ENCODE data around the gene SCN10A.

Gene SCN10A

DNA sequence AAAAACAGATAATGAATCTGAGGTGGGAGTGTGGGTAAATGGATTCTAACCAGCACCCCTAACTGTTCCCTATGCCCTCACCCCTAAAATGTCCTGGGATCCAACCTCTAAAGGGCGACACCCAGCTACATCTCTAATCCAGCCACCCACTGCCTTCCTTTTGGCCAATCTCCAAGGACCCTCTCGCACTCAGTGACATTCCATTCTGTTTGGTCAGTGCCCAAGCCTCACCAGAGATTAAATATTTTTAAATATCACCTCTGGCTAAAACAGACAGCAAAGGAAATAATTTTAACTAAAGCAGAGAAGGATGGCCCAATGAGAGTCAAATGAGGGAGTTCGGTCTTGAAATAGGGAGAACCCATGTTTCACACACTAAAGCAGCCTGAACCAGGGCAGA, 19.9 kb upstream of the SCN10A start:
- DNase-seq (ENCODE audit: insufficient read length, low spot score) (no peak), FAIRE-seq (no peak)
- TF ChIP-seq, protein P1, sequence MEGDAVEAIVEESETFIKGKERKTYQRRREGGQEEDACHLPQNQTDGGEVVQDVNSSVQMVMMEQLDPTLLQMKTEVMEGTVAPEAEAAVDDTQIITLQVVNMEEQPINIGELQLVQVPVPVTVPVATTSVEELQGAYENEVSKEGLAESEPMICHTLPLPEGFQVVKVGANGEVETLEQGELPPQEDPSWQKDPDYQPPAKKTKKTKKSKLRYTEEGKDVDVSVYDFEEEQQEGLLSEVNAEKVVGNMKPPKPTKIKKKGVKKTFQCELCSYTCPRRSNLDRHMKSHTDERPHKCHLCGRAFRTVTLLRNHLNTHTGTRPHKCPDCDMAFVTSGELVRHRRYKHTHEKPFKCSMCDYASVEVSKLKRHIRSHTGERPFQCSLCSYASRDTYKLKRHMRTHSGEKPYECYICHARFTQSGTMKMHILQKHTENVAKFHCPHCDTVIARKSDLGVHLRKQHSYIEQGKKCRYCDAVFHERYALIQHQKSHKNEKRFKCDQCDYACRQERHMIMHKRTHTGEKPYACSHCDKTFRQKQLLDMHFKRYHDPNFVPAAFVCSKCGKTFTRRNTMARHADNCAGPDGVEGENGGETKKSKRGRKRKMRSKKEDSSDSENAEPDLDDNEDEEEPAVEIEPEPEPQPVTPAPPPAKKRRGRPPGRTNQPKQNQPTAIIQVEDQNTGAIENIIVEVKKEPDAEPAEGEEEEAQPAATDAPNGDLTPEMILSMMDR (IDR thresholded peaks at IDR 0.05; ENCODE audit: insufficient read depth, missing control alignments), result no peak

DNA sequence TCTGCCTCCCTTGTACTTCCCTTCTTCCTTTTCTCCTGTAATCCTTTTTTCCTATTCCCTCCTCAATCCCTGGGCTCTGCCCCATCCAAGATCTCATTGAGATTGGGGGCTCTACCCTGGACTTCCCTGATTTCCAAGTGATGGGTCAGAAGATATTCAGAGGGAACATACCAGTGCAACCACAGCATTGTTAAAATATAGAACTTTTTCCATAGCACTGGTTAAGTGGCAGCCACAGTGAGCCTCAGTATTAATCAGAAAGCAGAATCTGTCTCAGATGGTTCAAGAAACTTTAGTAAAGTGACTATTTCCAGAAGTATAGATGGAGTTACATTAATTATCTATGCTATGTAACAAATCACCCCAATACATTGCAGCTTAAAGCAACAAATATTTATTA, 18.7 kb upstream of the SCN10A start:
- FAIRE-seq, result no peak
- DNase-seq (ENCODE audit: insufficient read length, low spot score), result no peak
- TF ChIP-seq, protein P1 (IDR thresholded peaks at IDR 0.05; ENCODE audit: insufficient read depth, missing control alignments), result no peak

DNA sequence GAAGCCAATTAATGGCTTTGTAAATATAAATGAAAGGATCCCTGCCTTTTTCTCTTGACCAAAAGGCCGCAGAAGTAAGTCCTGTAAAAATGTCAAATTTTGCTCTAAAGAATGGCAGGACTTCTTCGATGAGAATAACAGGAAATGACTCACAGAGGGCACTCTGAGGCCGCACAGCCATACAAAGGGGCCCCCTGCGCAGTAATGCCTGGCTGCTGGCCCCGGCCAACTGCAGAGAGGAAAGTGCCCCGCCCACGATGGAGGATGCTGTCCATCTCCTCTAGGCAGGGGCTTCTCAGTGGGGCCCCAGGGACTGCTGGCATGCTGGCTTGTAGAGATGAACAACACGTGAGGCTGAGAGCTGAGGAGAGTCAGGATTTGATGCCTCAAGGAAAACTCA, 18.1 kb upstream of the SCN10A start:
- TF ChIP-seq, protein P1 (IDR thresholded peaks at IDR 0.05; ENCODE audit: insufficient read depth, missing control alignments), result no peak
- FAIRE-seq, result no peak

DNA sequence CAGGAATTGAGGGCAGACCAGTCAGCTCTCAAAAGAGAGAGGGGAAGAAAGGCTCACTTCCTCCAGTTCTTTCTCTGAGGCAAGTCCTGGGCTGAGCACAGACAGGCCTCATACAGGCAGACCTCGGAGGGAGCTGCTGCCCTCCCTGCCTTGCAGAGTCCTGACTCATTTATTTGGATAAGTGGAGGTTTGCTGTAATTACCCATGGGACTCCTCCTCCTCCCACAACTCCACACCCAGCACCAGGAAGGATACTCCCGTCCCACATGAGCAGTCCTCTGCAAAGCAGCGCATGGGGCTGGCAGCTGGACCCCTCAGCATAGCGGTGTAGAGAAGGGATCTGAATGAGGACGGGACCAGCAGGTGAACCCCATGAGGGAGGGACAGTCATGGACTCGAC, 13.4 kb upstream of the SCN10A start:
- no peak for FAIRE-seq
- TF ChIP-seq, protein P1 (IDR thresholded peaks at IDR 0.05; ENCODE audit: insufficient read depth, missing control alignments), result no peak
- no peak for DNase-seq (ENCODE audit: insufficient read length, low spot score)

More for the DNA sequence above, 18.1 kb upstream of the SCN10A start:
- DNase-seq (ENCODE audit: insufficient read length, low spot score), result no peak

DNA sequence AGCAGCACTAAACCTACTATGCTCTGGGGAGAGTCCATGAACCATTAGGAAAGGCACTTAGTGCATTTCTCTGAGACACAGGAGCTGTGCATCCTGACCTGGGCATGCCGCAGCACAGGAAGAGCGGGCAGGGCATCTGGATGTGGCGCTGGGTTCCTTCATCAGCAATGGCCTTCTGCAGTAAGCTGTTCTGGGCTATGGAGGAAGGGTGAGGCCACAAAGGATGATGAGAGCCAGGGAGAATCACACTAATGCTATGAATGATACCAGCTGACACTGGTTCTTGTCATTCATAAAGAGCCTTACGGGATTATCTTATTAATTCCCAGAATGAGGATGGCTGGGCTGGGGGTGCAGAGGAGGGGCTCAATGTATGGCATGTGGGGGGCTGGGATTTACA, 12.7 kb upstream of the SCN10A start:
- TF ChIP-seq, protein P1 (IDR thresholded peaks at IDR 0.05; ENCODE audit: insufficient read depth, missing control alignments), result no peak
- no peak for DNase-seq (ENCODE audit: insufficient read length, low spot score)
- no peak for FAIRE-seq

DNA sequence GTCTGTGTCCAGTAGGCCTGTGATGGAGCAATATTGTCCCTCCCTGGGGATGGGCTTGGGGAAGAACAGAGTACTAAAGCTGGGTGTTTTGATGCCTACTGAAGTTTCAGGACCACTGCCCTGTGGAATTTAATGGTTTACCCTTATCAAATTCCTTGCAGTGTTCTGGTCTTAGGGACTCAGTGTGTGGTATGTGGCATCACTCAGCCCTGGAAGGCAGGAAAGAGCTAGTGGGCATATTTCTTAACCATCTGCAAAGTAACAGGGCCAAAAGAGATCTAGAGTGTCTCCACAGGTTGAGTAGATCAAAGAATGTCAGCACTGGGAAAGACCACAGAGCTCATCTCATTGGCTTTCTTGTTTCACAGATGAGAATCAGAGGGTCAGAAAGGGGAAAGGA, 11.8 kb upstream of the SCN10A start:
- DNase-seq (ENCODE audit: insufficient read length, low spot score) (no peak), FAIRE-seq (no peak)
- TF ChIP-seq, protein P1 (IDR thresholded peaks at IDR 0.05; ENCODE audit: insufficient read depth, missing control alignments), result no peak

DNA sequence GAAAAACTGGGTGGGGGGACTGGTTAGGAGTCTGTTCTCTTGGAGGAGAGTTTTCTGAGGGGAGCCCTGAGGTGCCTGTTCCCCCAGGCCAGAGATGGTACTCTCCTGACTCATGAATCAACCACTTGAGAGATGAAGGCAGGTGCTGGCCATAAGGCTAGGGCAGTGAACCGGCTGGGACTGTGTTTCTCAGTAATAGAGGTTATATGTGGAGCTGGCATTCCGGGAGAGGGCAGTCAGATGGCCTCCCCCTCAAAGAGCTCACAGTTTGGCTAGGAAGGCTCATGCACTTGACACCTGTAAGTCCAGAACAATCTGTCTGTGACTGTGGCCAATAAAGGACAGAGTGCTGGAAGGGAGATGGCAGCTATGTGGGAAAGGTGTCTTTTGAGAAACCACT, 10.0 kb upstream of the SCN10A start:
- TF ChIP-seq, protein P1 (IDR thresholded peaks at IDR 0.05; ENCODE audit: insufficient read depth, missing control alignments), result no peak
- no peak for DNase-seq (ENCODE audit: insufficient read length, low spot score)
- no peak for FAIRE-seq
